WTC11 (cell line): Measurements from ENCODE around the gene RPTOR. TPM values are rescaled to one million over a fixed set of nuclear protein-coding genes. Genes with fewer than 3 reads are reported as not detected.

Source experiments
- ATAC-seq: fragments of 200-7000 bp; cut with Tn5 transposase; 2 replicates; pipeline ENCODE4 v1.10.0; 2021; ENCODE audit warnings: mild to moderate bottlenecking, moderate library complexity
- CTCF ChIA-PET: fragments of 300-600 bp; sonication (Branson Sonifier 250); formaldehyde crosslinking; loops from one replicate; lab custom pipeline; 2021; ENCODE audit warnings: antibody characterized with exemption; lab: Charles Lee
- POLR2A ChIA-PET: fragments of 350-600 bp; sonication (Branson Sonifier 250); formaldehyde crosslinking; loops from one replicate; lab custom pipeline; 2021; ENCODE audit warnings: antibody characterized with exemption; lab: Charles Lee
- DNase-seq: peaks from one replicate; pipeline ENCODE4 v3.0.0; 2021; ENCODE audit warnings: low spot score
- H3K27ac Mint-ChIP-seq: 2 replicates; pipeline ENCODE4 v1.8.0; 2021; ENCODE audit warnings: mixed read lengths
- H3K27me3 Mint-ChIP-seq: 2 replicates; pipeline ENCODE4 v1.8.0; 2021; ENCODE audit warnings: low read depth, mild to moderate bottlenecking, moderate library complexity, mixed read lengths
- H3K36me3 Mint-ChIP-seq: 2 replicates; pipeline ENCODE4 v1.8.0; 2021; ENCODE audit warnings: mixed read lengths
- H3K4me1 Mint-ChIP-seq: 2 replicates; pipeline ENCODE4 v1.8.0; 2022; ENCODE audit warnings: mixed read lengths
- H3K4me3 Mint-ChIP-seq: 2 replicates; pipeline ENCODE4 v1.8.0; 2021; ENCODE audit warnings: mild to moderate bottlenecking, moderate library complexity, mixed read lengths
- H3K9me3 Mint-ChIP-seq: 2 replicates; pipeline ENCODE4 v1.8.0; 2021; ENCODE audit warnings: mixed read lengths
- ATF2 ChIP-seq: sonication (generic); formaldehyde crosslinking; IDR thresholded peaks from 2 replicates; pipeline ENCODE4 v1.8.1; 2022; ENCODE audit warnings: low read depth, missing genetic modification reagents, borderline replicate concordance
- CBFB ChIP-seq: sonication (generic); formaldehyde crosslinking; IDR thresholded peaks from 2 replicates; pipeline ENCODE4 v1.8.1; 2022; ENCODE audit warnings: mild to moderate bottlenecking, low read depth, missing genetic modification reagents
- CTCF ChIP-seq: fragments of 200-600 bp; IDR thresholded peaks from 2 replicates; pipeline ENCODE4 v1.8.0; 2022; ENCODE audit warnings: antibody characterized with exemption
- E2F1 ChIP-seq: sonication (generic); formaldehyde crosslinking; IDR thresholded peaks from 2 replicates; pipeline ENCODE4 v1.8.0; 2022; ENCODE audit warnings: mild to moderate bottlenecking, missing genetic modification reagents
- E2F5 ChIP-seq: sonication (generic); formaldehyde crosslinking; IDR thresholded peaks from 2 replicates; pipeline ENCODE4 v1.8.1; 2022; ENCODE audit warnings: mild to moderate bottlenecking, moderate library complexity, missing genetic modification reagents
- ETV6 ChIP-seq: sonication (generic); formaldehyde crosslinking; IDR thresholded peaks from 2 replicates; pipeline ENCODE4 v1.8.1; 2022; ENCODE audit warnings: mild to moderate bottlenecking, missing genetic modification reagents
- GABPB1 ChIP-seq: sonication (generic); formaldehyde crosslinking; IDR thresholded peaks from 2 replicates; pipeline ENCODE4 v1.8.1; 2023; ENCODE audit warnings: mild to moderate bottlenecking, missing genetic modification reagents
- GRHL2 ChIP-seq: fragments of 250-450 bp; sonication (Bioruptor Pico); IDR thresholded peaks from 2 replicates; pipeline ENCODE4 v1.8.0; 2022; ENCODE audit warnings: mild to moderate bottlenecking, moderate library complexity; ENCODE audit not compliant: insufficient replicate concordance, severe bottlenecking
- HMGA2 ChIP-seq: fragments of 250-450 bp; sonication (Bioruptor Pico); IDR thresholded peaks from 2 replicates; pipeline ENCODE4 v1.4.0; 2021; ENCODE audit warnings: mild to moderate bottlenecking, moderate library complexity
- IRF2 ChIP-seq: sonication (generic); formaldehyde crosslinking; IDR thresholded peaks from 2 replicates; pipeline ENCODE4 v1.8.0; 2022; ENCODE audit warnings: low read depth, missing genetic modification reagents, borderline replicate concordance
- JAZF1 ChIP-seq: fragments of 250-450 bp; sonication (Bioruptor Pico); IDR thresholded peaks from 2 replicates; pipeline ENCODE4 v1.9.0; 2021; ENCODE audit warnings: moderate library complexity, mild to moderate bottlenecking, inconsistent platforms
- JUN ChIP-seq: sonication (generic); formaldehyde crosslinking; IDR thresholded peaks from 2 replicates; pipeline ENCODE4 v1.8.0; 2023; ENCODE audit warnings: mild to moderate bottlenecking, missing genetic modification reagents
- KAT7 ChIP-seq: sonication (generic); formaldehyde crosslinking; IDR thresholded peaks from 2 replicates; pipeline ENCODE4 v1.8.1; 2023; ENCODE audit warnings: missing genetic modification reagents, mild to moderate bottlenecking, borderline replicate concordance
- MAX ChIP-seq: sonication (generic); formaldehyde crosslinking; IDR thresholded peaks from 2 replicates; pipeline ENCODE4 v1.8.0; 2022; ENCODE audit warnings: mild to moderate bottlenecking, missing genetic modification reagents
- MYBL2 ChIP-seq: sonication (generic); formaldehyde crosslinking; IDR thresholded peaks from 2 replicates; pipeline ENCODE4 v1.8.1; 2023; ENCODE audit warnings: mild to moderate bottlenecking, moderate library complexity, missing genetic modification reagents
- NFE2L1 ChIP-seq: sonication (generic); formaldehyde crosslinking; IDR thresholded peaks from 2 replicates; pipeline ENCODE4 v1.8.1; 2023; ENCODE audit warnings: missing genetic modification reagents
- SOX15 ChIP-seq: fragments of 250-450 bp; sonication (Bioruptor Pico); IDR thresholded peaks from 2 replicates; pipeline ENCODE4 v1.9.0; 2021; ENCODE audit warnings: mild to moderate bottlenecking
- STAT6 ChIP-seq: sonication (generic); formaldehyde crosslinking; conservative IDR thresholded peaks from 2 replicates; pipeline ENCODE4 v1.8.1; 2023; ENCODE audit warnings: mild to moderate bottlenecking, low read depth, missing genetic modification reagents, moderate library complexity
- TP53 ChIP-seq: sonication (generic); formaldehyde crosslinking; IDR thresholded peaks from 2 replicates; pipeline ENCODE4 v1.8.1; 2023; ENCODE audit warnings: mild to moderate bottlenecking, missing genetic modification reagents
- ZNF281 ChIP-seq: sonication (generic); formaldehyde crosslinking; IDR thresholded peaks from 2 replicates; pipeline ENCODE4 v1.8.0; 2023; ENCODE audit warnings: mild to moderate bottlenecking, missing genetic modification reagents
- ZNF317 ChIP-seq: sonication (generic); formaldehyde crosslinking; IDR thresholded peaks from 2 replicates; pipeline ENCODE4 v1.8.1; 2023; ENCODE audit warnings: low read depth, mild to moderate bottlenecking, moderate library complexity, missing genetic modification reagents, borderline replicate concordance
- total RNA-seq: library from RNA; stranded (reverse); gene quantifications from 3 replicates; pipeline ENCODE4 v1.2.3, GENCODE V29; 2021

Gene RPTOR
- total RNA-seq, 1 experiment from 2014 or later: 41.0 TPM

GRCh38 chr17:80738020-80738808 lies 193.6 kb downstream of the RPTOR start:
- Mint-ChIP-seq H3K4me1 (peaks cover 25% of the 10 kb centered on the region), H3K9me3 (peaks cover 32% of the 10 kb centered on the region), H3K27ac (no peak overlapping the region; the same call in 1 of the 2 replicates), H3K27me3 (no peaks in the 10 kb centered on the region), H3K4me3 (no peak overlapping the region), H3K36me3 (peaks cover 33% of the 10 kb centered on the region)
- no peak for DNase-seq
- no peak for ATAC-seq
- CTCF ChIA-PET: no interaction called here
- no peak for TF ChIP-seq ZNF317
- no peak for TF ChIP-seq JAZF1 (CRISPR knock-in tag)
- no peak for TF ChIP-seq E2F1
- no peak for TF ChIP-seq JUN (CRISPR knock-in tag)
- TF ChIP-seq STAT6 (CRISPR knock-in tag): no peak
- POLR2A ChIA-PET: no interaction called here

GRCh38 chr17:80738987-80739730 lies 194.5 kb downstream of the RPTOR start:
- Mint-ChIP-seq H3K27ac (no peak overlapping the region), H3K4me3 (no peak overlapping the region), H3K27me3 (no peaks in the 10 kb centered on the region), H3K4me1 (peaks cover 21% of the 10 kb centered on the region), H3K36me3 (peaks cover 33% of the 10 kb centered on the region), H3K9me3 (peaks cover 32% of the 10 kb centered on the region)
- DNase-seq (no peak), ATAC-seq (no peak; the same call in 1 of the 2 replicates)
- ChIA-PET CTCF (no interaction called here), POLR2A (no interaction called here)
- TF ChIP-seq ETV6 (CRISPR knock-in tag): no peak
- no peak for TF ChIP-seq MAX (CRISPR knock-in tag)
- TF ChIP-seq GABPB1: no peak
- TF ChIP-seq ZNF281 (CRISPR knock-in tag): no peak
- TF ChIP-seq E2F5: no peak
- no peak for TF ChIP-seq MYBL2 (CRISPR knock-in tag)
- TF ChIP-seq GRHL2 (CRISPR knock-in tag): no peak
- no peak for TF ChIP-seq CTCF
- TF ChIP-seq KAT7 (CRISPR knock-in tag): no peak
- no peak for TF ChIP-seq HMGA2
- no peak for TF ChIP-seq NFE2L1 (CRISPR knock-in tag)
- no peak for TF ChIP-seq ATF2 (CRISPR knock-in tag)
- no peak for TF ChIP-seq CBFB (CRISPR knock-in tag)
- TF ChIP-seq SOX15 (CRISPR knock-in tag): no peak
- no peak for TF ChIP-seq IRF2
- TF ChIP-seq TP53 (CRISPR knock-in tag): no peak
- TF ChIP-seq E2F1: no peak
